ENCODE measurements around the gene HASPIN. TPM values are rescaled to one million over a fixed set of nuclear protein-coding genes. Genes with fewer than 3 reads are reported as not detected.

HASPIN gene
- total and polyA plus RNA-seq, 11 donors: 0.15 to 2.1 (median 0.32) TPM; not detected in 1

- 77 to 88% (median 86%) methylated on average over 11 to 12 of the region's 12 CpGs for WGBS, 4 donors
- peaks cover 0 to 4% (median 0%) of the 10 kb centered on the region in 9 donors for H3K36me3 ChIP-seq
- H3K27me3 ChIP-seq: peaks cover 0 to 20% (median 4%) of the 10 kb centered on the region in 9 donors
- intact Hi-C loops (cut with DNase I): no loop called here
- no peaks in the 10 kb centered on the region for H3K9me3 ChIP-seq
- DNase-seq (no peak), ATAC-seq (no peak)
- no peak overlapping the region for H3K27ac ChIP-seq
- TF ChIP-seq POLR2A (IDR thresholded peaks at IDR 0.05): no peak
- peaks cover 0 to 8% (median 0%) of the 10 kb centered on the region in 12 donors for H3K4me1 ChIP-seq
- H3K4me3 ChIP-seq: no peak overlapping the region
Observed at GRCh38 chr17:3682033-3682432, 41.7 kb upstream of the HASPIN start.

GRCh38 chr17:3683054-3683511, 40.6 kb upstream of the HASPIN start:
- H3K4me3 ChIP-seq: no peak overlapping the region
- WGBS, 4 donors: 34 to 44% (median 37%) methylated on average over 9 to 10 of the region's 10 CpGs
- peaks cover 0 to 8% (median 0%) of the 10 kb centered on the region in 12 donors for H3K4me1 ChIP-seq
- intact Hi-C loops (cut with DNase I): no loop called here
- H3K9me3 ChIP-seq: no peaks in the 10 kb centered on the region
- TF ChIP-seq POLR2A (IDR thresholded peaks at IDR 0.05): no peak
- TF ChIP-seq, protein P1, sequence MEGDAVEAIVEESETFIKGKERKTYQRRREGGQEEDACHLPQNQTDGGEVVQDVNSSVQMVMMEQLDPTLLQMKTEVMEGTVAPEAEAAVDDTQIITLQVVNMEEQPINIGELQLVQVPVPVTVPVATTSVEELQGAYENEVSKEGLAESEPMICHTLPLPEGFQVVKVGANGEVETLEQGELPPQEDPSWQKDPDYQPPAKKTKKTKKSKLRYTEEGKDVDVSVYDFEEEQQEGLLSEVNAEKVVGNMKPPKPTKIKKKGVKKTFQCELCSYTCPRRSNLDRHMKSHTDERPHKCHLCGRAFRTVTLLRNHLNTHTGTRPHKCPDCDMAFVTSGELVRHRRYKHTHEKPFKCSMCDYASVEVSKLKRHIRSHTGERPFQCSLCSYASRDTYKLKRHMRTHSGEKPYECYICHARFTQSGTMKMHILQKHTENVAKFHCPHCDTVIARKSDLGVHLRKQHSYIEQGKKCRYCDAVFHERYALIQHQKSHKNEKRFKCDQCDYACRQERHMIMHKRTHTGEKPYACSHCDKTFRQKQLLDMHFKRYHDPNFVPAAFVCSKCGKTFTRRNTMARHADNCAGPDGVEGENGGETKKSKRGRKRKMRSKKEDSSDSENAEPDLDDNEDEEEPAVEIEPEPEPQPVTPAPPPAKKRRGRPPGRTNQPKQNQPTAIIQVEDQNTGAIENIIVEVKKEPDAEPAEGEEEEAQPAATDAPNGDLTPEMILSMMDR (IDR thresholded peaks at IDR 0.05): peak; percentile 73 to 91 (median 82)
- ATAC-seq (peak; percentile 64 to 83 (median 76)), DNase-seq (no peak)
- no peak overlapping the region for H3K27ac ChIP-seq
- H3K27me3 ChIP-seq: peaks cover 0 to 20% (median 4%) of the 10 kb centered on the region in 9 donors
- no peaks in the 10 kb centered on the region for H3K36me3 ChIP-seq

DNA sequence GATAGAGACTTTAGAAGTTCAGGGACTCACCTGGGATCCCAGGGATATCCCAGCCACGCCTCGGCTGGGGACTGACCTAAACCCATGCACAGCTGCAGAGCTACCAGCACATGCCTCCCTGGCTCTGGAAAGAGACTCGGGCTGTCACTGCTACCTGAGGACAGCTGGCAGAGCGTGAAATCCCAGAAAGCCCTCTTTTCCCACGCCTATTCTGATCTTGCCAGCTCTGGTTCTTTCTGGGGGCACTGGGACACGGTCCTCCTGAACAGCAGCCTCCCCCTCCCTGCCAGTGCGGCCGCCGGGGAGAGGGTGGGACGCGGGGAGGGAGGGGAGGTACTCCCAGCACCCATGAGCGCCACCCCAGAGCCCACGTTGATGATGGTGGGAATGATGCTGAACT, 38.5 kb upstream of the HASPIN start:
- H3K4me1 ChIP-seq: peaks cover 0 to 5% (median 0%) of the 10 kb centered on the region in 12 donors
- no peak overlapping the region for H3K27ac ChIP-seq
- no peaks in the 10 kb centered on the region for H3K36me3 ChIP-seq
- H3K4me3 ChIP-seq: no peak overlapping the region
- TF ChIP-seq POLR2A (IDR thresholded peaks at IDR 0.05): no peak
- TF ChIP-seq, protein P1 (IDR thresholded peaks at IDR 0.05): no peak
- no peaks in the 10 kb centered on the region for H3K9me3 ChIP-seq
- H3K27me3 ChIP-seq: peaks cover 0 to 20% (median 4%) of the 10 kb centered on the region in 9 donors
- no peak for ATAC-seq
- WGBS, 4 donors: 38 to 59% (median 53%) methylated on average over 6 to 13 of the region's 13 CpGs
- intact Hi-C loops (cut with DNase I): no loop called here
- no peak for DNase-seq

DNA sequence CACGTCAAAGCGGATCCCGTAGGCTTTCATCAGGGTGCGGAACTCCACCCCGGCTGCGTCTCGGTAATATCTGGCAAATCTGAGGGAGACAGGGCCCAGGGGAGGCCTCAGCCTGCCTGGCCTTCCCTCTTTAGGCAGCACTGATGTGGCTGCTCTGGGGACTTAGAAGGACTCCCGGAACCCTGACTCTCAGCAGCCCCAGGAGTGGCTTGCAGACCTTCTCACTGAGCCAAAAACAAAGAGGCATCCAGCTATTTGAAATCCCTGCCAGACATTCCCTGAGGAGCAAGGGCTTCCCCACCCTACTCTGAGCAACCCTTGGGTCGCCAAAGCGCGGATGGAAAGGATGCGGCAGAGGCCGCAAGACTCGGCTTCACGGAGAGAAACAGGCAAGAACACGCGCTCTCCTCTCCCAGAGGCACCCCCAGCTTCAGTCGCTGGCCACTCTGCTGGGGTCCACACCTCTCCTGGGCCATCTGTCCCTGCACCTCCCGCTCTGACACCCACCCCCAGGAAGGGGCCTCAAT, 35.6 kb upstream of the HASPIN start:
- TF ChIP-seq, protein P1 (IDR thresholded peaks at IDR 0.05): no peak
- TF ChIP-seq POLR2A (IDR thresholded peaks at IDR 0.05): no peak
- no peaks in the 10 kb centered on the region for H3K36me3 ChIP-seq
- H3K27me3 ChIP-seq: peaks cover 0 to 25% (median 4%) of the 10 kb centered on the region in 9 donors

More for the DNA sequence above, 35.6 kb upstream of the HASPIN start:
- Histone ChIP-seq H3K4me1 (peaks cover 0 to 2% (median 0%) of the 10 kb centered on the region in 12 donors), H3K27ac (no peak overlapping the region), H3K9me3 (no peaks in the 10 kb centered on the region), H3K4me3 (no peak overlapping the region)
- no peak for ATAC-seq
- WGBS, 4 donors: 35 to 64% (median 48%) methylated on average over 10 to 19 of the region's 19 CpGs
- intact Hi-C loops (cut with DNase I): no loop called here
- no peak for DNase-seq

All from heart left ventricle (tissue), 16 donors.